Sciatic nerve (tissue), 2 donors: ENCODE data around the gene GAK. TPM values are rescaled to one million over a fixed set of nuclear protein-coding genes. Genes with fewer than 3 reads are reported as not detected.

ENCODE experiments used
- ATAC-seq: fragments of 200-7000 bp; cut with Tn5 transposase; one replicate; pipeline ENCODE4 v1.9.1; 2020; ENCODE audit warnings: mild to moderate bottlenecking, moderate library complexity
- DNase-seq: peaks from one replicate; pipeline ENCODE4 v3.0.0-alpha.2; 2020; ENCODE audit warnings: low spot score
- intact Hi-C: fragments of 100-400 bp; cut with DNase I; formaldehyde crosslinking; loops from one replicate; pipeline ENCODE4 v1.14.2; 2022
- total RNA-seq: library from RNA; stranded (reverse); fragmentation: NEBNext Ultra II Directional; extraction: Animal tissue kit (Norgen Biotek cat#: 25700); gene quantifications from one replicate; pipeline ENCODE4 v1.2.1, GENCODE V29; 2021
- donor health status: DM: no; HTN: no; CAD: no.
- donor health status: DM: no; HTN: no; CAD: no.

The GAK gene
- total RNA-seq, 1 donor from 2014 or later = 96.6 TPM

DNA sequence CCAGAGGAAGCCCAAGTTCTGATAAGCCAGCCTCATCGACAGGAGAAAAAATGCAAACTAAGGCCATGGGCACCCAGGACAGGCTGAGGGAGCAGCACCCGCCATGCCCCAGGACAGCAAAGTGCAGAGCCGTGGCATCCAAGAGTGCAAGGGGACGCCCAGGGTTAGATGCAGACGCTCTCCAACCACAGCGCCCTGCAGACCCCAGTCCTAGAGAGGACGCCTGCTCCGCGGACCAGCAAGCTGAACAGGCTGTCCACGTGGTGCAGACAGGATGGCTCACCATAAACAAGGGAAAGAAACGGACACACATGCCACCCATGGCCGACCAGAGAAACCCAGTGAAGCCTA, 32.6 kb downstream of the GAK start:
- DNase-seq (no peak), ATAC-seq (no peak)
- intact Hi-C loops = no loop called here

DNA sequence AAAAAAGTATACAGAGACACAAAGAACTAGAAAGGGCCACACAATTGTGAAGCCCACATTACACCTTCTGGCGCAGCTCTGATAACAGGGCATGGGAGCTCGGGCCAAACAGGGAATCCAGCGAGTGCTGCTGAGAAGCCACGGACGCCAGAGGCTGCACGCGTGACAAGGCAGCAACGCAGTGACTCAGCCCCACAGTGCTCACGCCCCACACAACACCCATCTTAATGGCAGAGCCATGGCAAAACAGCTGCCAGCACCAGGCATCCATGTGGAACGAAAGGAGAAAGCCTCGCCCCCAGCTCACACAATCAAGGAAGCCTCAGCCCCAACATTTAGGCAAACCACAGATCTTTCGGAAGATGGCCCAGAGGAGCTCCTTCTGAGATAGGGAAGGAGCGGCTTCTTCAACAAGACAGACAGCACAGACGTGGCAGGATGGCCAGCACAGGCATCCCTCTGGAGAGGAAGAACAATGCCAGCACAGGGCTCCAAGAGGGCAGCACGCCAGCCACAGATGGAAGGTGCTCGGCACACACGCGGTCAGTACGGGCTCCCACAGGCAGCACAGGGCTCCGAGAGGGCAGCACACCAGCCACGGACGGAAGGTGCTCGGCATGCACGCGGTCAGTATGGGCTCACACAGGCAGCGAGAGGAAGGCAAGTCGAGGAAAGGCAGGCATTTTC, 33.1 kb downstream of the GAK start:
- intact Hi-C loops = no loop called here
- no peak for ATAC-seq
- DNase-seq = no peak

DNA sequence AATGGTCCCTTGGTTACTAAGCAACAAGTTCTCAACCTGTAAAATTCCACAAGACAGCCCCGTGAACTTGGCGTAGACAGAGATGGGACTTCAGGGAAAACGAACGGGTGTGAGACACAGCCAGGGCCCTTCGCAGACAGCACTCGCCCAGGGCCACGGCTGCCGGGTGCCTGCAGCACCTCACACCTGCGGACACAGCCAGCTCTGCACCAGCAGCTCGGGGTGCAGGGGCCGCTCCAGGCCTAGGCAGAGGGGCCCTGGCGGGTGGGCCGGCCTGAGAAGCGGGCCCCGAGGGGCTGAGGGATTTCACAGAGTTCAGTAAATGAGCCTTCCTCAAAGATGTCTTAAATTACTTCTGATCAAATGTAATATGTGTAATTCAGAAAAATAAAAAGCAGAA, 34.0 kb downstream of the GAK start:
- ATAC-seq = no peak
- no peak for DNase-seq
- intact Hi-C loops = no loop called here

DNA sequence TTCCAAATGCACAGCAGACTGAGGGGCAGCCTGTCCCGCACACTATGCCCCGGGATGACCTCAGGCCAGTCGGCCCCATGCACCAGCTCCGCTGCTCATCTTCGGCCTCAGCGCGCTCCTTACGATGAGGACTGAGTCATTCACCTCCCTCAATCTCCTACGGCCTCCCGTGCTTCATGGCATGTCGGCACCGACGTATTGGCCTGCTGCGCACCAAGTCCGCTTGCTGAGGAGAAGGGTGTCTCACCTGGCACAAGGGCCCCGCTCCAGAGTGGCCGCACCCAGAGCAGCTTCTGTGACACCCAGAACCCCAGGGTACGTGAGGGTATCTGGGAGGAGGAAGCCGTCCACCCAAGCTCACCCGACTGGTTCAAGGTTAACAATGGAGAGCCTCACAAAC, 35.5 kb downstream of the GAK start:
- DNase-seq = no peak
- ATAC-seq = no peak
- intact Hi-C loops = no loop called here

DNA sequence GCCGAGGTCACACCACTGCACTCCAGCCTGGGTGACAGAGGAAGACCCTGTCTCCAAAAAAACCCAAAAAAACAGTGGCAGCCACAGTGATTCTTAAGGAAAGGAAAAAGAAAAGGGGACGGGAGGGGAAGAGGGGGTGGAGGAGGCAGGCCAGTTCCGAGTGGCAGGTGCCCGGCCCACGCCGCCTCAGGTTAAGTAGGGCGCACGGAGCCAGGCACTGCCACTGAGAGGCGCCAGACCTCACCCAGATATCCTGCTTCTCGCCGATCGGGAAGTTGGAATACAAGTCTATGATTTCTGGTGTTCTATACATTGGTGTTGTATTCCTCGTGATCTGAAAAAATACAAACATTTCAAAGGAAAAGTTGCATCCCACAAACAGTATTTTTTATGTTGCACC, 35.9 kb downstream of the GAK start:
- no peak for ATAC-seq

DNA sequence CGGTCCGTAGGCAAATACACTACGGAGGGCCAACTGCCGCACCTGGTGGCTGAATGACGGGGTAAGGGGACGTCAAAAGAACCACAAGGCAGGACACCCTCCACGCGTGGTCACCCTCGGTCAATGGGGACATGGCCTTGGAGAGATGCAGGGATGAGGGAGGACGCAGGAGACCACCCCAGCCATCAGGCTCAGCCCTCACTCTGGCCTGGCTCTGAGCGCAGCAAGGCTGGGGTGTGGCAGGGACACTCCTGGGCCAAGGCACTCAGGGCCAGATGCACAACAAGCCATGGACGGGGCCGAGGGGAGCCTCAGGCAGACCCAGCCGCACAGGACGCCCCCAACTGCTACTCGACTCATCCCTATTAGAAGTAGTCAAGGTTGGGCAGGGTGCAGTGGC, 36.5 kb downstream of the GAK start:
- no peak for ATAC-seq
- no peak for DNase-seq
- intact Hi-C loops = no loop called here

More for the DNA sequence above, 35.9 kb downstream of the GAK start:
- intact Hi-C loops = no loop called here
- no peak for DNase-seq

DNA sequence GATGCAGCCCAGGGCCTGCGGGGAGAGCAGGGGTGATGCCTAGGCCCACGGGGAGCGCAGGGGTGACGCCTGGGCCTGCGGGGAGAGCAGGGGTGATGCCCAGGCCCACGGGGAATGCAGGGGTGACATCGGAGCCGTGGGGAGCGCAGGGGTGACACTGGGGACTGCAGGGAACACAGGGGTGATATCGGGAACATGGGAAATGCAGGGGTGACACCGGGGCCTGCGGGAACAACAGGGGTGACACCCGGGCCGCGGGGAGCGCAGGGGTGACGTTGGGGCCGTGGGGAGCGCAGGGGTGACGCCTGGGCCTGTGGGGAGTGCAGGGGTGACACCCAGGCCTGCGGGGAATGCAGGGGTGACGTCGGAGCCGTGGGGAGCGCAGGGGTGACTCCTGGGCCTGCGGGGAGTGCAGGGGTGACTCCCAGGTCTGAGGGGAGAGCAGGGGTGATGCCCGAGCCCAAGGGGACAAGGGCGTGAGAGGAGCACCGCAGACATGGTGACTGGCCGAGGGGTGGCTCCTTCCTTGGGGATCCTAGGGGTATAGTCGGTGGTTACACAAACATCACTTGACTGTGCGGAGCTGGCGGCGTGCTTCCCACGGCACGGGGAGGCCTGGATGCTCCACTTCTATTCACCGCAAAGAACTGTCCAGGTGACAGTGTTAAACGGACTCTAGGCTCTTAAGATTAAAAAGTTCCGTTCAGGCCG, 38.0 kb downstream of the GAK start:
- no peak for ATAC-seq
- intact Hi-C loops = no loop called here
- DNase-seq = no peak

DNA sequence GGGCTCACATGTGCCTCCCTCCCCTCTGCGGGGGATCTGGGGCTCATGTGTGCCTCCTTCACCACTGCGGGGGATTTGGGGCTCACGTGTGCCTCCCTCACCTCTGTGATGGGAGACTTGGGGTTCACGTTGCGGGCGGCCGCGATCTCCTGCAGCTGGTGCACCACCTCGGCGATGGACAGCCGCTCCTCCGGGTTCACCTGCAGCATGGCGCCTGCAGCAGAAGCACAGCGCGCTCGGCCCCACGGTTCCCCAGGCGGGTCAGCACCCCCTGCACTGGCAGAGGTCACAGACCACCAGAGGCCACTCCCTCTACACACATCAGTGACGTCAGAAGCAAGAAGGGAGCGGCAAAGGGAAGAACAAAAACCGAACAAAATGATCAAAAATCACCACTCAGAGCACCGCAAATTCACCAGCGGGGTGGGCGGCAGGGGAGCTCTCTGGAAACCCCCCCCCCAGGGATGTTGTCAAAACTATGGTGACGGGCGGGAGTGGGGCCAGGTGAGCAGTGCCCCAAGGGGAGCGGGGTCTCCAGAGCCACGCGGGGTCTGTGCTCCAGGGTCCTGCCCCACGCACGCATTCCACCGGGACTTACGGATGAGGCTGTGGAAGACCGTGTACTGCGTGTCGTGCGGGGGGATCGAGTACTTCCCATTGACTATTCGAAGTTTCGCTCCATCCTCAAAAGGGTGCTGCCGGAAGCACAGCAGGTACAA, 38.7 kb downstream of the GAK start:
- no peak for ATAC-seq
- DNase-seq = no peak
- intact Hi-C loops = no loop called here

DNA sequence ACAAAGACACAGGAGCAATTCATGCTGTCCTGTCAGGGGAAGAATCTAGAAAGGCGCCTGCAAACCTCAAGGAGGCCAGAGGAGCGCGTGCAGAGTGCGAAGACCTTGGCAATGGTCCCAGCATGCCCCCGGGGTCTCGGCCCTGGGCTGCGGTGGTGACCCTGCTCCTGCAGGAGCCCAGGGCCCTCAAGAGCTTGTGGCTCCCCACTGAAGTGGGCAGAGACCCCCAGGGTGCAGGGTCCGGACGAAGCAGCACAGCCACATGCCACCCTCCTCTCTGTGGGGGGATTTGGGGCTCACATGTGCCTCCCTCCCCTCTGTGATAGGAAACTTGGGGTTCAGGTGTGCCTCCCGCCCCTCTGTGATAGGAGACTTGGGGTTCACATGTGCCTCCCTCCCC, 39.3 kb downstream of the GAK start:
- DNase-seq (no peak), ATAC-seq (no peak)
- intact Hi-C loops = no loop called here

DNA sequence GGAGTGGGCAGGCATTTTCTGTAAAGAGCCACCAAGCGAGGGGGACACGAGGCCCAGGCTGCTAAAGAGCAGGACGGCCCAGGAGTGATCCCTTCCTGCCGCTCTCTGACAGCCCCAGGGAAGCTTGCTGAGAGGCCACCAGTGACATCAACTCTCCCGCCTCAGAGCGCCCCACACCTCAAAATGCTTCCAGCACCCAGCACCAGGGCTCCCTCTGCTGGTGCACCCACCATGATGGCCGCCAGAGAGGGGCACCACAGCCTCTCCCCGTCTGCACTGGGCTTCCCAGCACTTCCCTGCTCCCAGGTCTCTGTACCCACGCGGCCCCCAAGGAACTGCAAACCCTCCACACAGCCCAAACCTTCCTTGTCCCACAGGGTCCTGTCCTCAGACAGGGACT, 40.4 kb downstream of the GAK start:
- no peak for DNase-seq
- intact Hi-C loops = no loop called here
- ATAC-seq = no peak

DNA sequence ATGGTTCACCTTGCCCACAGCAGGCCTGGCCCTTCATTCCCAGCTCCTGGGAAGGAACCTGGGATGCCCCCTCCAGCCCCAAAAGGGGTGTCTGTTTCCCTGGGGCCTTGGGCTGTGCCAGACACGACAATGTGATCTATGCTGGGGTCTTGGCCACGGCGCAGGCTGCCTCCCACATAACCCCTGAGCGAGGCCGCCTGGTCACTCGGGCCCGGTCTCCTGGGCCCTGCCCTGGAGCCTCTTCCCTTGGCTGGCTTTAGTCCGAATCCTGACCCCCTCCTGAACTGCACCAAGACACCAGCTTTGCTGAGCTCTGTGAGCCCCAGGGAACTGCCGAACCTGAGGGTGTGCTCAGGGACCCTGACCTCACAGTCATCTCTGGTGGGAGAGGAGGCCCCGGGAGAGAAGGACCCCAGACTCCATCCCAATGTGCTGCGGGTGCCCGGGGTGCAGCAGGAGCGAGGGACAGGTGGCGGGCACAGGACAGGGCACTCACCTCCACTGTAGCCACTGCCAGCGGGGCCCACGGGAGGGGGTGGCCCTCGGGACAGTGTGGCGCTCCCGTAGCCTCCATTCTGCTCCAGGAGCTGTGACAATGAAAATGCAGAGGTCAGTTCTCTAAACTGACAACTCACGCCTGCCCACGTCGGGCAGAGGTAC, 42.0 kb downstream of the GAK start:
- no peak for DNase-seq
- ATAC-seq = no peak
- intact Hi-C loops = no loop called here

DNA sequence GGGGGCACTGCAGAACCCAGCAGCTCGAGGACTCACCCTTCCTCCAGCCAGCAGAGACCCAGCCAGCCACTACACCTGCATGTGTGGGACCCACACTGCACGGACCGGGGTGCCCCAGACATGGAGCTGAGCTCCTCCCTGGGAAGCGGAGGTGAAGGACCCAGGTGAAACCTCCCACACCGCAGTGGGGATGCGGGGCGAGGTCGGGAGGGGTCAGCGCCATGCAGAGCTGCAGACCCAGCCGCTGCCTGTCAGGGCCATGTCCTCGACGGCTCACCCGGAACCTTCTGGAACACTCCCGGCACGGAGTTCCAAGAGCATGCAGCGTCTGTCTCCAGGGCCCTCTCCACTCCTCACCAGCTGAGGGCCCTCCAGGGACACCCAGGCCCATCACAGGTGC, 42.6 kb downstream of the GAK start:
- intact Hi-C loops = no loop called here
- ATAC-seq (no peak), DNase-seq (no peak)

DNA sequence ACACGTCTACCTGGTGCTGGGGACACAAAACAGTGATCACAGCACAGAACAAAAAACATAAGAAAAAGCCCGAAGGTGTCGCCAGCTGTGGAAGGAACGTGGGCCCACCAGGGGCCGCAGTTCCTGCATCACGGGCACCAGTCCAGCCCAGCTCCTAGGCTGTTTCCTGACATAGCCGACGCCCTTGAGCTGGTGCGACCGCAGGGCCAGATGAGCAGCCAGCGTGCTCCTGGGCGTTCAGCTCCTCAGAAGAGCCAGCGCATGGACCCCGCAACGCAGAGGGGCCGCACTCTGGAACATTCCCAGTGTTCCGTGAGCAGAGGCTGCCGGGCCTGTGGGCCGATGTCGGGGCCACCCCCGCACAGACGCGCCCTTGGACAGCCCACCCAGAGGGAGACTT, 44.1 kb downstream of the GAK start:
- DNase-seq = no peak
- ATAC-seq = no peak
- intact Hi-C loops = no loop called here

DNA sequence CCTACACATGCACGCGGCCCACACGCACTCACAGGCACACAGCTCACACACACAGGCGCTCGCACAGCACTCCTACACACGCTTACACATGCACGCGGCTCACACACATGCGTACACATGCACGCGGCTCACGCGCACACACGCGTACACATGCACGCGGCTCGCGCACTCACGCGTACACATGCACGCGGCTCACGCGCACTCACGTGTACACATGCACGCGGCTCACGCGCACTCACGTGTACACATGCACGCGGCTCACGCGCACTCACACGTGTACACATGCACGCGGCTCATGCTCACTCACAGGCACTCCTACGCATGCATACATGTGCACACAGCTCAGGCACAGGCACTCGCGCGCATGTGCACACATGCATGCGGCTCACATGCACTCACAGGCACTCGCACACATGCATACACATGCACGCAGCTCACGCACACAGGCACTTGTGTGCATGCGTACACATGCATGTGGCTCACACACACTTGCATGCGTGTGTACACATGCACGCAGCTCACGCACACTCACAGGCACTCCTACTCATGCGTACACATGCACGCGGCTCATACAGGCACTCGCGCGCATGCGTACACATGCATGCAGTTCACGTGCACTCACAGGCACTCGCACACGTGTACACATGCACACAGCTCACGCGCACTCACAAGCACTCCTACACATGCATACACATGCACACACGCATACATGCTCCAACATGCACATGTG, 44.9 kb downstream of the GAK start:
- no peak for DNase-seq
- intact Hi-C loops = no loop called here
- no peak for ATAC-seq

DNA sequence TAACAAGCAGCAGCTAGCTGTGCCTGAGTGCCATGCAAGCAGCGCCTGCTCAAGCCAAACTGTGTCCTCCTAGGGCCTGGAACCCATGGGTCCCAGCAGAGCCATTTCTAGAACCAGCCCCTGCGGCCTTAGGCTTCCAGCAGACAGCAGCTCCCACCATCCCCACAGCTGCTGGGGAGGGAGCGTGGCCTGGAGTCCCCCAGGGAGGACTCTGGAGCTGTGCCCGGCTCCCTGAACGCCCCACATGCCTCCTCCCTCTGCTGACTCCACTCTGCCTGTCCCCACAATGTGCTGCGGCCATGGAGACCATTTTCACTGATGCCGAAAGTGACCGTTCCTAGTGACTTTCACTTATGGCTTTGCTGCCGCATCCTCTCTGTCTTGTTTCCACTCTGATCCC, 45.9 kb downstream of the GAK start:
- intact Hi-C loops = no loop called here
- DNase-seq (no peak), ATAC-seq (peak; percentile 79)

DNA sequence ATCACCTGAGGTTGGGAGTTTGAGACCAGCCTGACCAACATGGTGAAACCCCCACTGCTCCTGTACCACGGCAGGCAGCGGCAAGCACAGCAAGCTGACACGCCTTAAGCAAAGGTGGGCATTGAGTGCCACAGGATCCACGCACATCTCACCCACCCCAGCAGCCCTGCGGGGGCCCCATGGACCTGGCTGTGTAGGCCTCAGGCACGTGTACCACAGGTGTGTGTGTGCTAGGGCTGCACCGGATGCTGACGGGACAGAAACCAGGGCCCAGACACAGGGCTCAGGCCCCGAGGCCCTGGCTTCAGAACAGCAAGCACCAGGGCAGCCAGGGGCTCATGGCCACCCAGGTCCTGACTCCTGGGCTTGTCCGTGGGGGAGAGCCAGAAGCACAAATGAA, 46.8 kb downstream of the GAK start:
- DNase-seq (no peak), ATAC-seq (no peak)
- intact Hi-C loops = no loop called here

DNA sequence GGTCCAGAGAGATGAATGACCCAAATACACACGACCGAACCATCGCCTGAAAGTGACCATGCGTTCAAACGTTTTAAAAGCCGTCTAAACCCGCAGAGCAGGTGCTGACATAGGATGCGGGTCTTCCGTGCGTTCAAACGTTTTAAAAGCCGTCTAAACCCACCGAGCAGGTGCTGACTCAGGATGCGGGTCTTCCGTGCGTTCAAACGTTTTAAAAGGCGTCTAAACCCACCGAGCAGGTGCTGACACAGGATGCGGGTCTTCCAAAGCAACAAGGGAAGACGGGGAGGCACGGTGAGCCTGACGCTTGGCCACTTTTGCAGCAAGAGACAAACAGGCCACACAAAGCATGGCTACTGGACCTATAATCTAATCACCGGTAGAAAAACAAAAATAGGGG, 47.2 kb downstream of the GAK start:
- DNase-seq (no peak), ATAC-seq (no peak)
- intact Hi-C loops = no loop called here

DNA sequence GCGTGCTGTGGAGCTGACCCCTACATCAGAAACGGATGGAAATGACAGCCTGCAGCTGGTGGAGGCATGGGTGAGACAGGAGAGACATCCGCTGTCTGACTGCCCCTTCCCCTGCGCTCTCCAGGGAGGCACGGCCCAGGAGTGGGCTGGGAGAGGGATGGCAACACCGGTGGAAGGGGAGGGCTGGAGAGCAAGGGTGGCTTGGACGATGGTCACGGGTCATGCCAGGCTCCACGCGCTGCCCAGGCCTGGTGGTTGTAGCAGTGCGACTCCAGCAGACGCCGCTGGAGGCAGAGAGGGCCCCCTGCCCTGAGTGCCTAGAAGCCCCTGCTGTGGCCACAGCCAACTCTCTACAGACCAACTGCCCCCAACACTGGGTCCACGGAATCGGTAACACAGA, 47.9 kb downstream of the GAK start:
- ATAC-seq = no peak
- no peak for DNase-seq
- intact Hi-C loops = no loop called here

DNA sequence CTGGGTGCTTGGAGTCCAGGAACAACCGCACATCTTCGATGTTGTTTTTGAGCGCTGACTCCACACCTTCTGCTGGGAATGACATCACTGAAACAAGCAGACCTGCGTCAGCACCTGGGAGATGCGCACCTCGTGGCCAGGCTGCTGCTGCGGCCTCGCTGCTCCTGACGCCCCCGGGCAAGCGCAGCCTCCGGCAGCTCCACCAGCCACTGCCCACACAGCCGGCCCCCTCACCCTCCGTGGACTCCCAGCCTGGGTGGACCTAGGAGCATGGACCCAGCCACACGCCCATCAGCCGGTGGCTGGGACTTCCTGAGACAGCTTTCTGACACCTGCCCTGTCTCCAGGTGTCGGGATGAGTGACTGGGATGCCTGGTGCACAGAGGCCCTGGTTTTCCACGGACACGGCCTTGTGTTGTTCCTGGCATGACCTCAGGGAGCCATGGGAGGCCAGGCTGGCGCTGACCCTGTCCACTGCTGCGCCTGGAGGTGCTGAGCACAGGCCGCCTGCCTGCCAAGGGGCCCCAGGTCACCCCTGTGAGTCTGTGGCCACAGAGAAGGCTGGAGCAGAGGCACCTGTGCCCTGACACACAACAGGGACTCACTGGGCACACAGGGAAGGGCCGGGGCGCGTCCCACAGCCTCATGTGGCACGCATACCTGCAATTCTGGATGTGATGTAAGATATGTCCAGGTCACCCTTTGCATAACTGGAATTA, 48.6 kb downstream of the GAK start:
- no peak for DNase-seq
- ATAC-seq = no peak
- intact Hi-C loops = no loop called here
